ENCODE results near the gene EDN2.

EDN2 gene

DNA sequence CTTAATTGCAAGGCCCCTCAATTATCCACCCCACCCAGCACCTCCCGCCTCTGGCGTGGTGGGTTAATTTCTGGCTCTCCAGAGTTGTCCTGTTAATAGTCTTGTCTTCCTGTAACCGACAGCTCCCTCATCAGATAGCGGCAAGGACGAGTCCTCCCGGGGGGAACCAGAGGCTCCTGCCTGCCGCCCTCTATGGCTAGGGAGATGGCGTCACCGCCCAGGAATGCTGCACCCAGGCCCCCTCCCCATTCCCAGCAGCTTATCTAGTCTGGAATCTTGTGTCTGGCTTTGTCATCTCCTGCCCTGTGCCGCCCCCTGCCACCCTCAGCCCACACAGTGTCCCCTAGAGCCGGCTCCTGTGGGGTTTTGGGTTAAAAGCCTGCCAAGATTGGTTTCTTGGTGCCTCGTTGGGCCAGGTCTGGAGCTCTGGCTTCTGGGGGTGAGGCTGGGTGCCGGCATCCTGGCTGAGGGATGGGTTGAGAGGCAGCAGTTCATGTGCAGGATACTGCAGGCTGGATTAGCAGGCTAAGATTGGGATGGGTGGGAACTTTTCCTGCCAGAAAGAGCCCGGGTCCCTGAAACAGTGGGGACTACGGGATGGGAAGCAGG, 48.8 kb downstream of the EDN2 start:
- Histone ChIP-seq H3K4me1 (ENCODE audit: control insufficient read depth, insufficient read depth, low read length) (peaks cover 6% of the 10 kb centered on the region), H3K4me3 (ENCODE audit: low read length) (no peak overlapping the region), H3K9me3 (ENCODE audit: control insufficient read depth, insufficient read depth, low read length) (no peaks in the 10 kb centered on the region), H3K27ac (ENCODE audit: low read length) (no peak overlapping the region), H3K36me3 (ENCODE audit: control insufficient read depth, insufficient read depth, low read length) (no peaks in the 10 kb centered on the region), H3K27me3 (ENCODE audit: control insufficient read depth, insufficient read depth, low read length) (no peaks in the 10 kb centered on the region)
- WGBS (ENCODE audit: insufficient coverage, insufficient read length), result no CpG with 5 or more reads among the region's 15 CpGs
- no peak for DNase-seq (ENCODE audit: low read depth, low spot score)

DNA sequence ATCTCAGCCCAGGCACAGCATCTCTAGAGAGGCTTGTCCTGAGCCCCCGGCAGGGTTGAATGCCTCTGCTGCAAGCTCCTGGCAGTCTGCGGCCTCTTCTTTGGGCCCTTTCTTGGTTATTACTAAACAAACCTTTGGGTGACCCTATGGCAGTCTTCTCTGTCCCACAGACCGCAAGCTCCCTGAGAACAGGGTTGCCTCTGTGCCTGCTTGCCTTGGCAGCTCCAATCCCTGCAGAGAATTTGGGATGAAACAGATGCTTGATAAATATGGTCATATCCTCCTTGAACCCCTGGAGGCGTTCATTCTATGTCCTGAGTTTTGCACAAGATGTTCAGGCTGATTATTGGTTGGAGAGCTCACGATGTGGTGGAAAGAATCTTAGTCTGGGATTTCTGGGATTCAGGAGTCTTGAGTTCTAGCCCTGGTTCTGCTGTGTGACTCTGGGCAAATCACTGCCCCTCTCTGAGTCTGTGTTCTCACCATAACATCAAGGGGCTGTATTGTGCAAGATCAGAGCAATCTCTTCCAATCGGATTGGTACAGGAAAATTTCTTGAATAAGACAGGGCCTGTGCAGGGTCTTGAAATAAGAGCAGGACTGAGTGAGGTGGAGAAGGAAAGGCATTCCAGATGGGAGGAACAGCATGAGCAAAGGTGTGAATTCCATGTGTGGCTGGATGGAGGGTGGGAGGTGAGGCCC, 49.6 kb downstream of the EDN2 start:
- no CpG with 5 or more reads among the region's 6 CpGs for WGBS (ENCODE audit: insufficient coverage, insufficient read length)
- no peaks in the 10 kb centered on the region for H3K36me3 ChIP-seq (ENCODE audit: control insufficient read depth, insufficient read depth, low read length)
- no peak overlapping the region for H3K4me3 ChIP-seq (ENCODE audit: low read length)
- H3K27ac ChIP-seq (ENCODE audit: low read length), result no peak overlapping the region
- no peak for DNase-seq (ENCODE audit: low read depth, low spot score)
- H3K4me1 ChIP-seq (ENCODE audit: control insufficient read depth, insufficient read depth, low read length), result peaks cover 6% of the 10 kb centered on the region
- H3K9me3 ChIP-seq (ENCODE audit: control insufficient read depth, insufficient read depth, low read length), result no peaks in the 10 kb centered on the region
- H3K27me3 ChIP-seq (ENCODE audit: control insufficient read depth, insufficient read depth, low read length), result no peaks in the 10 kb centered on the region

DNA sequence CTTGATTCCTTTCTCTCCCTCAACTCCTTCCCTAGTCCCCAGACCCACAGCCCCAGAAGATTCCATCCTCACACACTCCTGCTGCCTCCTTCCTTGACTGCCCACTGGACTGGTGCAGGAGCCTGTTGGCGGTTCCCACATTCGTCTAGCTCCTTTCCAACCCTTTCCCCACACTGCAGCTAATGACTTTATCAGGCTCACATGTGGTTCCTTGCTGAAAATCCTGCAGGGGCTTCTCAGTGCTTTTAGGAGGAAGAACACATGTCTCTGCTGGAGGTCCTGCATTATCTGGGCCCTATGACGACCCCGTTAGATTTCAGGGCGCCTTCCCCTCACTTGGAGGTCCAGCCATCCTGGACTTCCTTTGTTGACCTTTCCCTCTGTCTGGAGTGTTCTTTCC, 50.2 kb downstream of the EDN2 start:
- no peak overlapping the region for H3K27ac ChIP-seq (ENCODE audit: low read length)

GRCh38 chr1:41433501-41433900, 51.0 kb downstream of the EDN2 start:
- no peak for DNase-seq (ENCODE audit: low read depth, low spot score)
- H3K4me1 ChIP-seq (ENCODE audit: control insufficient read depth, insufficient read depth, low read length), result peaks cover 6% of the 10 kb centered on the region
- no peak overlapping the region for H3K4me3 ChIP-seq (ENCODE audit: low read length)
- no peaks in the 10 kb centered on the region for H3K9me3 ChIP-seq (ENCODE audit: control insufficient read depth, insufficient read depth, low read length)
- no peak overlapping the region for H3K27ac ChIP-seq (ENCODE audit: low read length)
- WGBS (ENCODE audit: insufficient coverage, insufficient read length), result no CpG with 5 or more reads among the region's 4 CpGs
- no peaks in the 10 kb centered on the region for H3K27me3 ChIP-seq (ENCODE audit: control insufficient read depth, insufficient read depth, low read length)
- no peaks in the 10 kb centered on the region for H3K36me3 ChIP-seq (ENCODE audit: control insufficient read depth, insufficient read depth, low read length)

More for the DNA sequence above, 50.2 kb downstream of the EDN2 start:
- Histone ChIP-seq H3K9me3 (ENCODE audit: control insufficient read depth, insufficient read depth, low read length) (no peaks in the 10 kb centered on the region), H3K4me3 (ENCODE audit: low read length) (no peak overlapping the region), H3K27me3 (ENCODE audit: control insufficient read depth, insufficient read depth, low read length) (no peaks in the 10 kb centered on the region), H3K36me3 (ENCODE audit: control insufficient read depth, insufficient read depth, low read length) (no peaks in the 10 kb centered on the region), H3K4me1 (ENCODE audit: control insufficient read depth, insufficient read depth, low read length) (peaks cover 6% of the 10 kb centered on the region)
- no peak for DNase-seq (ENCODE audit: low read depth, low spot score)
- no CpG with 5 or more reads among the region's 5 CpGs for WGBS (ENCODE audit: insufficient coverage, insufficient read length)

DNA sequence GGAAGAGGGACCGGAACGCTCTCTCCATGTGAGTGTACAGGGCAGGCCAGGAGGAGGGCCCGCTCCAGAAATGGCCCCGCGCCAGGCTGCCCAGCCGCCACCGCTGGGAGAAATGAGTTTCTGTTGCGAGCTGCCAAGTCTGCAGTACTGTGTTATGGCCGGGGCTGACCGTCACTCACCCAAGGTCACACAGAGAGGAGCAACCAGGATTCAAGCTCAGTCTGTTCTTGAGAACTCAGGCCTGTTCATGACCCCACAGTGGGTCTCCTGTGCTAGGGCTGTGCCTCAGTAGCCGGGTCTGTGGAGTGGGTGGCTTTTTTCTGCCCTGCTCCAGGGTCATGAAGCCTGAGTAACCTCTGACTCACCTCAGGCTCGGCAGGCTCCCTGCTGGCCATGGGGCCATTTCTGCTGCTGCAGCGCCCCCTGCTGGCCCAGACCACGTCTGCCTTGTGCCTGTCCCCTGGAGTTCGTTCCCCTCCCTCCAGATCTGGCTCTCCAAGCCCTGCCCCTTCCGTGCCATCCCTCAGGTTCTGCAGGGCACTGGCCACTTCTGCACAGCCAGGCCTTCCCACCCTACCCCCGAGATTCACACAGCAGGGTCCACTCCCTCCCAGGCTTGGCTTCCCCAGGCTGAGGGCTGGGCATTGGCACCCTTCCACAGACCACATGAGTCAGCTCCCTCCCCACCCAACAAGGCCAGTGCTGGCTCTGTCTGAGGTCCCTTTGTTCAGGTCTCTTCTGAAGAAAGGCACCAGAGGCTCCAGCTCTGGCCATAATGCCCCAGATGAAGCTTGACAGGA, 51.8 kb downstream of the EDN2 start:
- Histone ChIP-seq H3K4me1 (ENCODE audit: control insufficient read depth, insufficient read depth, low read length) (peaks cover 6% of the 10 kb centered on the region), H3K4me3 (ENCODE audit: low read length) (no peak overlapping the region), H3K27me3 (ENCODE audit: control insufficient read depth, insufficient read depth, low read length) (no peaks in the 10 kb centered on the region), H3K27ac (ENCODE audit: low read length) (no peak overlapping the region), H3K9me3 (ENCODE audit: control insufficient read depth, insufficient read depth, low read length) (no peaks in the 10 kb centered on the region), H3K36me3 (ENCODE audit: control insufficient read depth, insufficient read depth, low read length) (no peaks in the 10 kb centered on the region)
- peak; percentile 76 for DNase-seq (ENCODE audit: low read depth, low spot score)
- no CpG with 5 or more reads among the region's 17 CpGs for WGBS (ENCODE audit: insufficient coverage, insufficient read length)

GRCh38 chr1:41431490-41432350, 52.8 kb downstream of the EDN2 start:
- no peaks in the 10 kb centered on the region for H3K27me3 ChIP-seq (ENCODE audit: control insufficient read depth, insufficient read depth, low read length)
- H3K4me1 ChIP-seq (ENCODE audit: control insufficient read depth, insufficient read depth, low read length), result peaks cover 6% of the 10 kb centered on the region
- H3K27ac ChIP-seq (ENCODE audit: low read length), result no peak overlapping the region
- no peak for DNase-seq (ENCODE audit: low read depth, low spot score)
- WGBS (ENCODE audit: insufficient coverage, insufficient read length), result no CpG with 5 or more reads among the region's 20 CpGs
- H3K4me3 ChIP-seq (ENCODE audit: low read length), result no peak overlapping the region
- no peaks in the 10 kb centered on the region for H3K36me3 ChIP-seq (ENCODE audit: control insufficient read depth, insufficient read depth, low read length)
- H3K9me3 ChIP-seq (ENCODE audit: control insufficient read depth, insufficient read depth, low read length), result no peaks in the 10 kb centered on the region

- H3K9me3 ChIP-seq (ENCODE audit: control insufficient read depth, insufficient read depth, low read length), result no peaks in the 10 kb centered on the region
- no peaks in the 10 kb centered on the region for H3K4me1 ChIP-seq (ENCODE audit: control insufficient read depth, insufficient read depth, low read length)
- H3K36me3 ChIP-seq (ENCODE audit: control insufficient read depth, insufficient read depth, low read length), result no peaks in the 10 kb centered on the region
- H3K27me3 ChIP-seq (ENCODE audit: control insufficient read depth, insufficient read depth, low read length), result no peaks in the 10 kb centered on the region
- no peak for DNase-seq (ENCODE audit: low read depth, low spot score)
- H3K4me3 ChIP-seq (ENCODE audit: low read length), result no peak overlapping the region
- no CpG with 5 or more reads among the region's 4 CpGs for WGBS (ENCODE audit: insufficient coverage, insufficient read length)
- no peak overlapping the region for H3K27ac ChIP-seq (ENCODE audit: low read length)
Measured at GRCh38 chr1:41430582-41430981, 53.9 kb downstream of the EDN2 start.

DNA sequence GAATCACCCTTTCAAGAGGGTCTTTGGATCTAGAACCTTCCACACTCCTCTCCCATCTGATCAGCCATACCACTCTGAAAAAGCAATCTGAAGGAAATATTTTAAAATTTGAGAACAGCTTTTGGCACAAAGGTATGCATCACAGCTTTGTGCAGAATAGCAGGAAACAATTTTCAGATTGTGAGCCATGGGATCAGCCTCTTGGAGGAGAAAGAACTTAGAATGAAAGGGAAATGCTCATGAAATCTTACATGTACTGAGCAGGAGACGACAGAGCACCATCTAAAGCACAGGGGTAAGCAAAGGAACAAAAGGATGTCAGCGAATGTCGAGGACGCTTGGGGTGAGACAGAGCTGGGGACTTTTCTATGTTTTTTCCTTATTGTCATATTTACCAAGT, 54.4 kb downstream of the EDN2 start:
- Histone ChIP-seq H3K27ac (ENCODE audit: low read length) (no peak overlapping the region), H3K27me3 (ENCODE audit: control insufficient read depth, insufficient read depth, low read length) (no peaks in the 10 kb centered on the region), H3K4me3 (ENCODE audit: low read length) (no peak overlapping the region), H3K4me1 (ENCODE audit: control insufficient read depth, insufficient read depth, low read length) (no peaks in the 10 kb centered on the region), H3K36me3 (ENCODE audit: control insufficient read depth, insufficient read depth, low read length) (no peaks in the 10 kb centered on the region), H3K9me3 (ENCODE audit: control insufficient read depth, insufficient read depth, low read length) (no peaks in the 10 kb centered on the region)
- no CpG with 5 or more reads among the region's 4 CpGs for WGBS (ENCODE audit: insufficient coverage, insufficient read length)
- DNase-seq (ENCODE audit: low read depth, low spot score), result no peak

- Histone ChIP-seq H3K27me3 (ENCODE audit: control insufficient read depth, insufficient read depth, low read length) (no peaks in the 10 kb centered on the region), H3K36me3 (ENCODE audit: control insufficient read depth, insufficient read depth, low read length) (no peaks in the 10 kb centered on the region), H3K4me3 (ENCODE audit: low read length) (no peak overlapping the region), H3K9me3 (ENCODE audit: control insufficient read depth, insufficient read depth, low read length) (no peaks in the 10 kb centered on the region), H3K4me1 (ENCODE audit: control insufficient read depth, insufficient read depth, low read length) (no peaks in the 10 kb centered on the region), H3K27ac (ENCODE audit: low read length) (no peak overlapping the region)
- DNase-seq (ENCODE audit: low read depth, low spot score), result no peak
- WGBS (ENCODE audit: insufficient coverage, insufficient read length), result no CpG with 5 or more reads among the region's 5 CpGs
Measured at GRCh38 chr1:41429641-41430035, 54.8 kb downstream of the EDN2 start.

Data from iPS DF 6.9 (cell line).